H1 (cell line): ENCODE data around the gene HYLS1.

Source experiments
- POLR2A ChIP-seq, 2 experiments: IDR thresholded peaks; 1 replicate in 1 of 2; 2 replicates in 1 of 2; pipeline ENCODE4 v1.6.1; 2011; ENCODE audit warnings: low read depth in 2 of 2, low read length in 2 of 2, mild to moderate bottlenecking in 2 of 2; ENCODE audit errors: control extremely low read depth in 1 of 2
- POLR2AphosphoS5 ChIP-seq: IDR thresholded peaks from 2 replicates; pipeline ENCODE4 v1.6.1; 2011; ENCODE audit warnings: low read depth, low read length
- TAF1 ChIP-seq: IDR thresholded peaks from 2 replicates; pipeline ENCODE4 v1.6.1; 2011; ENCODE audit warnings: mild to moderate bottlenecking, low read depth, low read length
- TF ChIP-seq, protein P1 (sequence below), 3 experiments: IDR thresholded peaks; 1 replicate in 2 of 3; 2 replicates in 1 of 3; pipeline versions ENCODE4 v1.5.1 to v1.6.1; 2011; ENCODE audit warnings: low read length in 3 of 3, mild to moderate bottlenecking in 3 of 3, inconsistent platforms in 2 of 3, low read depth in 1 of 3, moderate library complexity in 1 of 3; ENCODE audit not compliant: insufficient read depth in 1 of 3; ENCODE audit errors: control extremely low read depth in 1 of 3

DNA sequence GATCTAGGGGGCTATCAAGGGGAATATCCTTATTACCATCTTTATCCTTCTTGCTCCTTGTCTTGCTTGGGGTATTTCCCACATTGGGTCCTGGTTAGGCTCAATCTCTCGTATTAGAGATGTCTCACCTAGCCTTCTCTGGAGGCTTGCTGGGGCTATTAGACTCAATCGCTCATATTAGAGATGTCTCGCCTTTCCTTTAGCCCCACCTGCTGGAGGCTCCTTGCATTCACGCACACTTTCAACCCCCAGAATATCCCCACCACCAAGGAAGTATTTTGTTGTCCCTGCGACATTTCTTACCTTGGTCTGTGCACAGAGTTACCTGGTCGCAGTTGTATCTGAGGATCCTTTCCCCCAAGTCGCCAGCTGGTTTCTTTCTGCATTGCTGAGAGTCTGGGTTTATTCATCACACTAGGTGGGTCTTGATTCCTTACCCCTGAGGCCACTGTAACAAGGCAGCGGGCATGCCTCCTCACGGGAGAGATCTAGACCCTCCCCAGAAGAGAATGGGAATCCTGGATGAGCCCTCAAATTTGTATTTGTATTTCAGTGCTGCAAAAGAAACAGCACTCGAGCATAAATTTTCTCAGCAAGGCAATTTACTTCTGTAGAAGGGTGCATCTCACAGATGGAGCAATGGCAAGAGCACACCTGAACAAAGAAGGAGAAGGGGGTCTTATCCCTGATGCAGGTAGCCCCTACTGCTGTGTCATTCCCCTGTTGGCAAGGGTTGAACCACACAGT is 15.9 kb upstream of the HYLS1 start:
- TF ChIP-seq, protein P1, sequence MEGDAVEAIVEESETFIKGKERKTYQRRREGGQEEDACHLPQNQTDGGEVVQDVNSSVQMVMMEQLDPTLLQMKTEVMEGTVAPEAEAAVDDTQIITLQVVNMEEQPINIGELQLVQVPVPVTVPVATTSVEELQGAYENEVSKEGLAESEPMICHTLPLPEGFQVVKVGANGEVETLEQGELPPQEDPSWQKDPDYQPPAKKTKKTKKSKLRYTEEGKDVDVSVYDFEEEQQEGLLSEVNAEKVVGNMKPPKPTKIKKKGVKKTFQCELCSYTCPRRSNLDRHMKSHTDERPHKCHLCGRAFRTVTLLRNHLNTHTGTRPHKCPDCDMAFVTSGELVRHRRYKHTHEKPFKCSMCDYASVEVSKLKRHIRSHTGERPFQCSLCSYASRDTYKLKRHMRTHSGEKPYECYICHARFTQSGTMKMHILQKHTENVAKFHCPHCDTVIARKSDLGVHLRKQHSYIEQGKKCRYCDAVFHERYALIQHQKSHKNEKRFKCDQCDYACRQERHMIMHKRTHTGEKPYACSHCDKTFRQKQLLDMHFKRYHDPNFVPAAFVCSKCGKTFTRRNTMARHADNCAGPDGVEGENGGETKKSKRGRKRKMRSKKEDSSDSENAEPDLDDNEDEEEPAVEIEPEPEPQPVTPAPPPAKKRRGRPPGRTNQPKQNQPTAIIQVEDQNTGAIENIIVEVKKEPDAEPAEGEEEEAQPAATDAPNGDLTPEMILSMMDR (IDR thresholded peaks at IDR 0.05; ENCODE audit: control extremely low read depth in 1 of 3, insufficient read depth in 1 of 3, low read depth in 1 of 3, low read length in 3 of 3): peak; percentile 68 to 88 (median 79)
- TF ChIP-seq TAF1 (no peak), POLR2AphosphoS5 (no peak), POLR2A (IDR thresholded peaks at IDR 0.05; ENCODE audit: control extremely low read depth in 1 of 2, low read depth in 2 of 2, low read length in 2 of 2) (no peak)
